ENCODE data around the gene CYTH3. TPM values are rescaled to one million over a fixed set of nuclear protein-coding genes. Genes with fewer than 3 reads are reported as not detected.

The CYTH3 gene
- total RNA-seq, 1 donor from 2014 or later: 24.1 TPM

GRCh38 chr7:6259257-6259656 is 13.2 kb downstream of the CYTH3 start:
- no peaks in the 10 kb centered on the region for H3K27me3 Mint-ChIP-seq (ENCODE audit: low read depth)
- no peak overlapping the region for H3K27ac Mint-ChIP-seq (ENCODE audit: unreplicated experiment)
- no peaks in the 10 kb centered on the region for H3K9me3 Mint-ChIP-seq
- no peak overlapping the region for H3K4me3 Mint-ChIP-seq
- TF ChIP-seq CTCF (conservative IDR thresholded peaks at IDR 0.05): no peak
- DNase-seq (ENCODE audit: low read depth, low spot score): no peak
- H3K36me3 Mint-ChIP-seq (ENCODE audit: low read depth): no peaks in the 10 kb centered on the region
- H3K4me1 Mint-ChIP-seq: peaks cover 50% of the 10 kb centered on the region

GRCh38 chr7:6258440-6259182 is 13.8 kb downstream of the CYTH3 start:
- H3K4me1 Mint-ChIP-seq: peaks cover 50% of the 10 kb centered on the region
- TF ChIP-seq CTCF (conservative IDR thresholded peaks at IDR 0.05): no peak
- H3K9me3 Mint-ChIP-seq: no peaks in the 10 kb centered on the region
- H3K4me3 Mint-ChIP-seq: no peak overlapping the region
- no peaks in the 10 kb centered on the region for H3K36me3 Mint-ChIP-seq (ENCODE audit: low read depth)
- DNase-seq (ENCODE audit: low read depth, low spot score): no peak
- H3K27me3 Mint-ChIP-seq (ENCODE audit: low read depth): no peaks in the 10 kb centered on the region
- no peak overlapping the region for H3K27ac Mint-ChIP-seq (ENCODE audit: unreplicated experiment)

- Mint-ChIP-seq H3K27me3 (ENCODE audit: low read depth) (no peaks in the 10 kb centered on the region), H3K4me3 (no peak overlapping the region), H3K36me3 (ENCODE audit: low read depth) (no peaks in the 10 kb centered on the region), H3K27ac (ENCODE audit: unreplicated experiment) (no peak overlapping the region), H3K9me3 (no peaks in the 10 kb centered on the region), H3K4me1 (peaks cover 54% of the 10 kb centered on the region)
- no peak for DNase-seq (ENCODE audit: low read depth, low spot score)
- TF ChIP-seq CTCF (conservative IDR thresholded peaks at IDR 0.05): no peak
Observed at GRCh38 chr7:6257675-6258074, 14.7 kb downstream of the CYTH3 start.

GRCh38 chr7:6256677-6257535 is 15.5 kb downstream of the CYTH3 start:
- H3K9me3 Mint-ChIP-seq: no peaks in the 10 kb centered on the region
- no peaks in the 10 kb centered on the region for H3K27me3 Mint-ChIP-seq (ENCODE audit: low read depth)
- H3K36me3 Mint-ChIP-seq (ENCODE audit: low read depth): no peaks in the 10 kb centered on the region
- DNase-seq (ENCODE audit: low read depth, low spot score): no peak
- H3K27ac Mint-ChIP-seq (ENCODE audit: unreplicated experiment): no peak overlapping the region
- no peak for TF ChIP-seq CTCF (conservative IDR thresholded peaks at IDR 0.05)
- peaks cover 56% of the 10 kb centered on the region for H3K4me1 Mint-ChIP-seq
- H3K4me3 Mint-ChIP-seq: no peak overlapping the region

GRCh38 chr7:6256109-6256483 is 16.3 kb downstream of the CYTH3 start:
- no peak overlapping the region for H3K4me3 Mint-ChIP-seq
- no peaks in the 10 kb centered on the region for H3K27me3 Mint-ChIP-seq (ENCODE audit: low read depth)
- no peaks in the 10 kb centered on the region for H3K9me3 Mint-ChIP-seq
- no peak for TF ChIP-seq CTCF (conservative IDR thresholded peaks at IDR 0.05)
- H3K4me1 Mint-ChIP-seq: peaks cover 62% of the 10 kb centered on the region
- peak overlapping the region; percentile 28 for H3K27ac Mint-ChIP-seq (ENCODE audit: unreplicated experiment)
- no peak for DNase-seq (ENCODE audit: low read depth, low spot score)
- H3K36me3 Mint-ChIP-seq (ENCODE audit: low read depth): no peaks in the 10 kb centered on the region
